Embryonic facial prominence (tissue), 1 donor: Measurements from ENCODE around the gene PARD3B.

Source experiments
- DNase-seq: peaks from one replicate; pipeline ENCODE4 v3.0.0-alpha.2; 2016; ENCODE audit errors: extremely low spot score

Gene PARD3B

DNA sequence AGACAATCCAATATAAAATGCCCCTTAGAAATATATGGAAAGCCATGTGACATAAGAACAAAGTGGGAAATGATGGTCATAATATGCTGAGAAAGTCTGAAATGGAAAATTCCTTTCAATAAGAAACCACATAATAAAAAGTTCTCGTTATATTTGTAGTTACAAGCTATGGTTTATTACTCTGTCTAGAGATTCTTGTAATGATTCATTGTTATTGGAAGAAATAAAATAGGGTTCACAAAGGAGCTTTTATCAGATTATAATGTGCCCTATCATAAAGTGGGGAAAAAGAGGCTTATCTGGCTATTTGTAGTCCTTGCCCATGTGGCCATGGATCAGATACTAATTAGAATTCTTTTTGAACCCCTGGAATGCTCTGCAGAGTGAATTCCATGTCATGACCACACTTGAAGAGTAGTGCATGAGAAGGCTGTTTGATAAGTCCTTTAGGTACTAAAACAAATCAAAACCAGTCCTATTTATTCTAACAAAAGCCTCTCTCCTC is 716.3 kb downstream of the PARD3B start:
- no peak for DNase-seq

DNA sequence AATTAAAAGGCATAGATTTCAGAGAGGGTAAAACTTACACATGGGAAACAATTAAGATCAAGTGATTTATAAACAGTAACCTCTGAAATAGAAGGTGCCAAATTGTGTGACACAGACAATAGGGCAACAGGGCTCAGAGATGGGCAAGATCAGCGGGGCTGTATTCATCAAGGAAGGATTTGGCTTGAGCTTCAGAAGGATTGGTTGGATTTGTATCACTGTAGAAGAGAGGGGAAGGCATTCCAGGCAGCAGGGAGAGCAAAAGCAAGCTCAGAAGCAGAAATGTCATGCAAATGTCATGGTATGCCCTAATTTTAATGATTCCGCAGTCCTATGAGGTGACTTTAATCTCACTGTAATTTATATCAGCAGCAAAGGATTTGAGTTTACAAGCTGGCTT is 722.0 kb downstream of the PARD3B start:
- no peak for DNase-seq

DNA sequence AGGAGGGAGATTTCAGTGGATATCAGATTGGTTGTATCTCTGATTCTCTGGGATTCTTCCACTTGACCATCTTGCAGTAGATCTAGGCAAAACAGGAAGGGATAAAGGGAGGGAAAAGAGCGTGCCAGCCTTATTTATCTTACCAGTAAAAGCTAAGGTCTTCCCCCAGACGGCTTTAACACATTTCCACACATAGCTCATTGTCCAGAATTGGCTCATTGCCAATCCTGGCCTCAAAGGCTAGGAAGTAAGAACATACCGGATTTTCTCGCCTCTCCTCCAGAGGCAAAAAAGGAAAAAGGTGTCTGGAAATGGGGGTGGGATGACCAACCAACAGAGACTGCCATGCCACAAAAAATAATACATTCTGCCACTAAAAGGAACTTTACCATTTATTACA is 725.4 kb downstream of the PARD3B start:
- no peak for DNase-seq

- no peak for DNase-seq
These were observed 727.9 kb downstream of the PARD3B start for GRCh38 chr2:205273148-205273547.

DNA sequence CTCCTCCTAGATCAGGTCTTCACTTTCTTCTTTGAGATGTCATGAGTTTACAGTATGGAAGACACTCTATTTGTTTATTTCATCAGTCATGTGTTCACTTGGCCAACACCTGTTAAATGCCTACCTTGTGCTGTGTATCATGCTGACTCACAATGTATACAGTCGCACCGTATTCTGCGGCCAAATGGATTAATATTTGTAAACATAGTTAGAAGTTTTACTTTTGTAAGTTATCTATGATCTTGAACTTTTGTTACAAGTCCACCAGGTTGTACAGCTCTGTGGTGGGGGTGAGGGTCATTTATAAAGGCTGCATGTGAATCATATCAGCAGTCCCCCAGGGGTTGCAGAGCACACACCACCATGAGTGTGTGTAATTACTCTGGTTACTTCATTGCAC is 728.4 kb downstream of the PARD3B start:
- no peak for DNase-seq

DNA sequence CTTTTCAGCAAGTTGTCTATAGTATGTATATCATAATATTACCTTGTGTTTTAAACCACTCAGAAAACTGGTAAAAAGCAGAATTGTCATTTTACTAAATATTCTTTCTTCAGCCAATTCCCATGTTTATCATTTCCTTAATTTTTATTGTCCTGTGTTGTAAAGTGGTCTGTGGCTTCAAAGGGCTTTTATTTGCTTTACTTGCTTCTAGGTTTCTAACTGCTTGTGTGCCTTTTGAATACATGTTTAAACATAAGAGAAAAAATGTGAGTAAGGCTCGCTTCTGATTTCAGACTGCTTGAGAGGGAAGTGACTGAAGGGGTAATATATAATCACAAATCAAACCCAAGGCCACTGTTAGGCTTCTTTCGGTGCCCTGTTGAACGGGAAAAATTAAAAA is 729.5 kb downstream of the PARD3B start:
- no peak for DNase-seq

DNA sequence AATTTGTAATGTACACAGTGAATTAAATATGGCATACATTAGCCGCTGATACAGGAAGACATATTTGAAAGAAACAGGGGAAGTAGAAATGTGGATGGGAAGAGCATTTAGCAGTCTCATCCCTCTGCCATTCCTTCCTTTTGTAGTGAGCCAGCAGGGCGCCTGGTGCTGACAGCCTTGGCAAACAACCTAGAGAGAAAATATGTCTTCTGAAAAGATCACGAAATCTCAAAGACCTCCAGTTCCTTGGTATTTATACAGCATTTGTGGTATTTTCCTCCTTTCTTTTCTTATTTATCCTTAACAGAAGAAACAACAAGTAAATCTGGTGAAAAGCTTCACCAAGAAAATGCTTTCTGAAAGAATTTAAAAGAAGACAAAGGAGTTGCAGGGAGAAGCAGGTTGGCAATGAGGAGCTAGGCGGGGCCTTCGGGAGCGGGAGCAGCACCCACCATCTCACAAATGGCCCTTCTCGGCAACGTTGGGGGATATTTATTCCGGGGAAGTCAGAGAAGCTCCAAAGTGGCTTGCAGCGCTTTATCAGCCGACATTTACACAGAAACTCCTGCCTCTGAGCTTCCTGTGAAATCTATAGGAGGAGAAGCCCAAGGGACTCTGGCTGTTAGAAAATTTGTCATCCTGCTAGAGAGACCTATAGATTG is 731.0 kb downstream of the PARD3B start:
- no peak for DNase-seq

DNA sequence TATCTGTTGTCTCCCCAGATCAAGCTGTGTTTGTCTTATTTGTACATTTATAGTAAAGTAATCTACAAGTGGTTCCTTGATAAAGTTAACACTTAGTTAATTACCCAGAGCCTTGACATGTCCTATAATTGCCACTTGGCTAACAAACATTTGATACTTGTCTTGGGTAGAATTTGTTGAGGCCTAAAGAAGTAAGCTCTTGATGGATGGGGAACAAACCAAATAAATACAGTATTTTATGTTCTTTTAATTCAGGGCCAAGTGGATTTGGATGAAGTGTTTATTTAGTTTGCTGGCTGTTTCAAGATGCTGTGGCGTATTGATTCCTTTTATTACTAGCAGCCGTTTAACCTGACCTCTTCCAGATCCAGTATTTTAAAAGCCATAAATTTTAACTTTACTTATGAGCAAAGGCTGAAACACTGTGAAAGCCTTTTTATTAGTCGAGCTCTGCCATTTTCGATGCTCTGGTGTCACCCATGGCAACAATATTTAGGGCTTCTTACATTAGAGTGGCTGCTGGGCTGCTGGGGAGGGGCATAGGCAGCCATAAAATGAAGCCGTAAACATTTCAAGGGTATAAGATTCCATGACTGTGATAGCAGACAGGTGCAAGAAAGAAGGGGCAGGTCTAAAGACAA is 735.4 kb downstream of the PARD3B start:
- no peak for DNase-seq

- DNase-seq = no peak
These were observed 738.5 kb downstream of the PARD3B start for GRCh38 chr2:205283736-205284270.

- no peak for DNase-seq
These were observed 739.1 kb downstream of the PARD3B start for GRCh38 chr2:205284334-205284733.

DNA sequence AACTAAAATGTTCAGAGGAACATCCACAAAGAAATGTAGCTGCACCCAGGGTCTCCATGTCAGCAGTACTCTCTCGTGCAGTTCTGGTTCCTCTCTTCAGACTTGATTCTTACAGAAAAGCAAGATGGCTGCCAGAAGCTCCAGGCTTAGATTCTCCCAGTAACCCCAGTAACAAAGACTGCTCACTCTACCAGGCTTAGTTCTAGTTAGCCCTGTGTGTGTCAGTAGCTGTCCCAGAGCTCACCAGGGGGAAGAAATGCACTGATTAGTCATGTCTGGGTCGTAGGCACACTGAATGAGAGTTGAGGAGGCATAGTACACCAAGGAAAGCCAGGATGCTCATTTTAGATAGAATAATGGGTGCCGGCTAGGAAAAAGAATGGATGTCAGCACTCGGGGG is 742.0 kb downstream of the PARD3B start:
- DNase-seq = no peak

- DNase-seq = no peak
These were observed 743.4 kb downstream of the PARD3B start for GRCh38 chr2:205288686-205289085.

- DNase-seq = no peak
These were observed 745.0 kb downstream of the PARD3B start for GRCh38 chr2:205290299-205290698.

GRCh38 chr2:205292665-205293295 is 747.5 kb downstream of the PARD3B start:
- no peak for DNase-seq

DNA sequence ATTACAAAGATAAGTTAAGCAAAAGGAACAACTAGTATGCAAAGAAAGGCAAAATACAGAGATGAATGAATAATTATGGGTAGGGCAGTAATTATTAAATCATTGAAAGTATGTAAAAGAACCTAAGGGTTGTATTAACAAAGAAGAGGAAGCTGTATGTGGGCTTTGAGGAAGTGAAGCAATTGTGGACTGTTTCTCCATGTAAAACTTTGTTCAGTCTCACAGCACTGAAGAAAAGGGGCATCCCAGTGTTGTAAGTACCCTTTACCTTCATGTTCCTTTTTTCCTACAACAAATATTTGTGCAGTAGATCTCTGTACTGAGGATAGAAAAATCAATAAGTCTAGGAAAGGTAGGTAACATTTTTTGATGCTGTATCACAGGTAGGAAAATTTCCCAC is 748.3 kb downstream of the PARD3B start:
- DNase-seq = no peak

DNA sequence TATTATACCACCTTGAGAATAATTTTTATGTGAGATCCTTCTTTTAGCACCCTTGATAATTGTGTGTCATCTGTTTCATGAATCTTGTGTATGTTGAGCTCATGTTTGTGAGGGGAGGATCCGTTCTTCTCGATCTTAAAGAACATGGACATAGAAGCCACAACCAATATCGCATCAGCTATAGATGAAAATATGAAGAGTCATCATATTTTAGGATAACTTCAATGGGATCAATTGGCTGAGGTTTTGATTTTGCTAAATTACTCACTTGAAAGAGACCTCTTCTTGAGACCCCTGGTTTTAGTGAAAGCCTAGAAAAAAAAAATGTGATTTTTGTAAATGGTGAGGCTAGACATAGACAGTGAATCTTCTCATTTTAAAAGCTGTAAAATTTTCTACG is 751.7 kb downstream of the PARD3B start:
- DNase-seq = no peak

GRCh38 chr2:205297368-205297767 is 752.1 kb downstream of the PARD3B start:
- no peak for DNase-seq

DNA sequence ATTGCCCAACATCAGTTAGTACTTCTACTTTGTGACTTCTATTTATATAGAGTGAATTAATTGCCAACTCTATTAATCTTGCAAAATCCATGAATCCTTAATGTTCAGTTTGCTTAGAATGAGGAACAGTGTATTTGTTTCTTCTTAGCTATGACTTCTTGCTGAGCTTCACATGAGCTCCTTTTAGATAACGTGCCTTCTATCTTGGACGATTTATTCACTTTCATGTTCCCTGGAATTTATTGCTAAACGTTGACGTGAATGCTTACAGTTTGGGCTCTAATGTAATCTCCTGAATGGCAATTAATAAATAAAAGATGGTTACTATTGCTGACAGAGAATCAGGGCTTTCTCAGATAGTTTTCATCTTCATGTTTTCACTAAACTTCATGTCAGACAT is 752.6 kb downstream of the PARD3B start:
- no peak for DNase-seq

- no peak for DNase-seq
These were observed 765.9 kb downstream of the PARD3B start for GRCh38 chr2:205311201-205311600.

DNA sequence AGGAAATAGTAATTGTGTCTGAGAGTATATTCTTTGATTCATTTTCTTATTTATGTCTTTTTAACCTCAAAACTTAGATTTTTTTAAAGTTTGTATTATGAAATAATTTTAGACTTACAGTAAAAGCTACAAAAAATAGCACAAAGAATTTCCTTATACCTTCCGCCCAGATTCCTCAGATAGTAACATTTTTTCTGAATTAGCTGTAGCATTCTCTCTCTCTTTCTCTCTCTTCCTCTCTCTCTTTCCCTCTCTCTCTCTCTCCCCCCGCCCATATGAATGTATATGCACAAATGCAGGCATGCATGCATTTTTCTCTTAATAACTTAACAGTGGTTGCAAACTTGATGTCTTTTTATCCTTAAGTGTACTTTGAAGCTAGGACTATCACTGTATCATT is 776.0 kb downstream of the PARD3B start:
- DNase-seq = no peak

GRCh38 chr2:205323929-205324328 is 778.7 kb downstream of the PARD3B start:
- DNase-seq = no peak

GRCh38 chr2:205324355-205324754 is 779.1 kb downstream of the PARD3B start:
- no peak for DNase-seq

DNA sequence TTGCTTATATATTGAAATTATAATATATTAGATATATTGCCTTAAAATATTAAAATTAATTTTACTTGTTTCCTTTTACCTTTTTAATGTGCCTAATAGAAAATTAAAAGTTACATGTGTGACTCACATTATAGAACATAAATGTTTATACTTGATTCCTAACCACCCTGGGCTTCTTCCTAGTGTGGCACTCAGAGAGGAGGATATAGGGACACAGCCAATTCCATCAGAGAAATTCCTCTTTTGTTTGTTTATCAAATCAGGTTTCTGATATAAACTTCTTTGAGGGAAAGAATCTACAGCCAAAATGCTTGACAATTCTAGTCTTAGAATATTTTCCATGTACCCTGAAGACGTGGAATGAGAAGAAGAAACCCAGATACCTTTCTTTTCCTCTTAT is 788.1 kb downstream of the PARD3B start:
- DNase-seq = no peak
